ENCODE results near the gene ANKRD24. TPM values are rescaled to one million over a fixed set of nuclear protein-coding genes. Genes with fewer than 3 reads are reported as not detected.
"Not testable (repeated sequence)": the region's sequence is repeated elsewhere in the genome, so short reads cannot be mapped to it uniquely, and the experiment has no call there.

The ANKRD24 gene
- total RNA-seq, 1 donor from 2014 or later, result 0.82 TPM

DNA sequence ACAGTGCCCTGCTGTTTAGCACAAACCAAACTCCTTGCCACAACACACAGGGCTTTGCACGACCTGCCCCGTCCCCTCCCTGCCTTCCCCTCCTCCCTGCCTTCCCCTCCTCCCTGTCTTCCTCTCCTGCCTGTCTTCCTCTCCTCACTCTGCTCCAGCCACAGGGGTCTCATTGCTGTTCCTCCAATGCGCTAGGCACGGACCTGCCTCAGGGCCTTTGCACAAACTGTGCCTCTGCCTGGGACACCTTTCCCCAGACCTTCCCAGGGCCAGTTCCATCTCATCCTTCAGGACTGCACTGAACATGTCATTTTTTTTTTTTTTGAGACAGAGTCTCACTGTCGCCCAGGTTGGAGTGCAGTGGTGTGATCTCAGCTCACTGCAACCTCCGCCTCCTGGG lies 30.9 kb upstream of the ANKRD24 start:
- H3K4me3 Mint-ChIP-seq (ENCODE audit: unreplicated experiment), result no peak overlapping the region
- DNase-seq (ENCODE audit: low spot score), result no peak
- no peaks in the 10 kb centered on the region for H3K4me1 Mint-ChIP-seq (ENCODE audit: unreplicated experiment)
- TF ChIP-seq, protein P1, sequence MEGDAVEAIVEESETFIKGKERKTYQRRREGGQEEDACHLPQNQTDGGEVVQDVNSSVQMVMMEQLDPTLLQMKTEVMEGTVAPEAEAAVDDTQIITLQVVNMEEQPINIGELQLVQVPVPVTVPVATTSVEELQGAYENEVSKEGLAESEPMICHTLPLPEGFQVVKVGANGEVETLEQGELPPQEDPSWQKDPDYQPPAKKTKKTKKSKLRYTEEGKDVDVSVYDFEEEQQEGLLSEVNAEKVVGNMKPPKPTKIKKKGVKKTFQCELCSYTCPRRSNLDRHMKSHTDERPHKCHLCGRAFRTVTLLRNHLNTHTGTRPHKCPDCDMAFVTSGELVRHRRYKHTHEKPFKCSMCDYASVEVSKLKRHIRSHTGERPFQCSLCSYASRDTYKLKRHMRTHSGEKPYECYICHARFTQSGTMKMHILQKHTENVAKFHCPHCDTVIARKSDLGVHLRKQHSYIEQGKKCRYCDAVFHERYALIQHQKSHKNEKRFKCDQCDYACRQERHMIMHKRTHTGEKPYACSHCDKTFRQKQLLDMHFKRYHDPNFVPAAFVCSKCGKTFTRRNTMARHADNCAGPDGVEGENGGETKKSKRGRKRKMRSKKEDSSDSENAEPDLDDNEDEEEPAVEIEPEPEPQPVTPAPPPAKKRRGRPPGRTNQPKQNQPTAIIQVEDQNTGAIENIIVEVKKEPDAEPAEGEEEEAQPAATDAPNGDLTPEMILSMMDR (IDR thresholded peaks at IDR 0.05; ENCODE audit: unreplicated experiment), result no peak
- no peaks in the 10 kb centered on the region for H3K9me3 Mint-ChIP-seq (ENCODE audit: unreplicated experiment)
- no peaks in the 10 kb centered on the region for H3K36me3 Mint-ChIP-seq (ENCODE audit: low read depth, unreplicated experiment)
- peaks cover 4% of the 10 kb centered on the region for H3K27me3 Mint-ChIP-seq (ENCODE audit: unreplicated experiment)
- H3K27ac Mint-ChIP-seq (ENCODE audit: unreplicated experiment), result no peak overlapping the region

DNA sequence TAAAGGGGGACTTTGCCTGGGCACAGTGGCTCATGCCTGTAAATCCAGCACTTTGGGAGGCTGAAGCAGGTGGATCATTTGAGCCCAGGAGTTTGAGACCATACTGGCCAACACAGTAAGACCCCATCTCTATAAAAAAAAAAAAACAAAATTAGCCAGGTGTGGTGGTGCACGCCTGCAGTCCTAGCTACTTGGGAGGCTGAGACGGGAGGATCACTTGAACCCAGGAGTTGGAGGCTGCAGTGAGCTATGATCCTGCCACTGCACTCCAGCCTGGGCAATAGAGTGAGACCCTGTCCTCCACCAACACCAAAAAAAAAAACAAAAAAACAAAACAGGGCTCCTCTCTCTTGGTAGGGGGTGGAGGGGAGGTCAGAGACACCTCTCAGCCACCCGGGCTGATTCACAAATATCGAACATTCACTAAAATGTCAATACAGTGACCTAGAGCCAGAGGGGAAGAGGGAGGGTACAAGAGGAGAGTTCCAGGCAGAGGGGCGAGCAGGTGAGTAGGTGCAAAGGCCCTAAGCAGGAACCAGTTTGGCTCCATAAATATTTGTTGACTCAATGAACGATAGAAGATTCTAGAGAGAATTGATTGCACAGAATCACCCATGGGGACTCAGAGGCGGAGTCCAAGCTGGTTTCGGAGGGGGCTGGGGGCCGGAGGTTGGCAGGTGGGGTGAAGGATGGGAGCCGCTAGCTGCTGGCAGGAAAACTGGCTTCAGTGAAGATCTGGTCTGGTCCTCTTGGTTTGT lies 30.1 kb upstream of the ANKRD24 start:
- Mint-ChIP-seq H3K4me1 (ENCODE audit: unreplicated experiment) (no peaks in the 10 kb centered on the region), H3K27ac (ENCODE audit: unreplicated experiment) (no peak overlapping the region), H3K9me3 (ENCODE audit: unreplicated experiment) (no peaks in the 10 kb centered on the region), H3K27me3 (ENCODE audit: unreplicated experiment) (peaks cover 2% of the 10 kb centered on the region), H3K36me3 (ENCODE audit: low read depth, unreplicated experiment) (no peaks in the 10 kb centered on the region), H3K4me3 (ENCODE audit: unreplicated experiment) (no peak overlapping the region)
- DNase-seq (ENCODE audit: low spot score), result no peak
- TF ChIP-seq, protein P1 (IDR thresholded peaks at IDR 0.05; ENCODE audit: unreplicated experiment), result no peak

DNA sequence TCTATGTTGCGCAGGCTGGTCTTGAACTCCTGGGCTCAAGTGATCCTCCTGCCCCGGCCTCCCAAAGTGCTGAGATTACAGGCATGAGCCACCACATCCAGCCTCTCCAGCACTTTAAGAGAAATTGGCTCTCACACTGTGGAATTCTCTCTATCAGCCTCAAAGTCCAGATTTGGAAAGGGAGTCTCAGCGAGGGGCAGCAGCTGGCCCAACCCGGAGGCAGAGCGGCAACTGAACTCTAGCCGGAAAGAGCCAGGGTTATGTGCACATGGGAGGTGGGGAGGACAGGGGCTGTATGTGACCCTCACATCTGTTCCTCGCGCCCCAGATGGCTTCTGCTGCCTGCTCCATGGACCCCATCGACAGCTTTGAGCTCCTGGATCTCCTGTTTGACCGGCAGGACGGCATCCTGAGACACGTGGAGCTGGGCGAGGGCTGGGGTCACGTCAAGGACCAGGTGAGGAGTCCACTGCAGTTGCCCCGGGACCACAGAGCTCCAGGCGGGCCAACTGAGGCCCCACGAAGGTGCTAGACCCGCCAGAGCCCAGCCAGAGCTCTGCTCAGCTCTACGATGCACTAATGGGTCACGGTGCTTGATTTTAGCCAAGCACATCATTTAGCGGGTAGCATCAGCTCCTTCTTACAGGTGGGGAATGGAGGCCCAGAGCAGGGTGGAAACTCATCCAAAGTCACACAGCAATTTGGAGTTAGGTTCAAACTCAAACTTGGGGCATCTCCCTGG lies 27.7 kb upstream of the ANKRD24 start:
- H3K27ac Mint-ChIP-seq (ENCODE audit: unreplicated experiment), result no peak overlapping the region
- no peak overlapping the region for H3K4me3 Mint-ChIP-seq (ENCODE audit: unreplicated experiment)
- no peaks in the 10 kb centered on the region for H3K36me3 Mint-ChIP-seq (ENCODE audit: low read depth, unreplicated experiment)
- TF ChIP-seq, protein P1 (IDR thresholded peaks at IDR 0.05; ENCODE audit: unreplicated experiment), result no peak
- H3K27me3 Mint-ChIP-seq (ENCODE audit: unreplicated experiment), result peaks cover 2% of the 10 kb centered on the region
- no peaks in the 10 kb centered on the region for H3K9me3 Mint-ChIP-seq (ENCODE audit: unreplicated experiment)
- DNase-seq (ENCODE audit: low spot score), result no peak
- H3K4me1 Mint-ChIP-seq (ENCODE audit: unreplicated experiment), result no peaks in the 10 kb centered on the region

DNA sequence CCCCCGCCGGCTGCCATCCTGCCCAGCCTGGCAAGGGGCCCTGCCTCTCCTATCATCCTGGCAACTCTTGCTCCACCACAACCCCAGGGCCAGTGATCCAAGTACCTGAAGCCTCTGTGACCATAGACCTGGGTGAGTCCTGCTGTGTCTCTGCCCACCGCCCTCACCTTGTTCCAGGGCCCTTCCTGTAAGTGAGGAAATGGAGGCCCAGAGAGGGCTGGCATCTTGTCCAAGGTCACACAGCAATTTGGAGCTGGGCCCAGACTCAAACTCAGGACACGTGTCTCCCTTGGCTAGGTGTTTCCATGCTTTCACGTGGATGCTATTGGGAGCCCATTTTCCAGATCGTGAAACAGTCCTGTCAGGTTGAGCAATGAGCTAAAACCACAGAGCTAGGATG lies 25.3 kb upstream of the ANKRD24 start:
- Mint-ChIP-seq H3K36me3 (ENCODE audit: low read depth, unreplicated experiment) (no peaks in the 10 kb centered on the region), H3K9me3 (ENCODE audit: unreplicated experiment) (no peaks in the 10 kb centered on the region), H3K4me1 (ENCODE audit: unreplicated experiment) (no peaks in the 10 kb centered on the region), H3K4me3 (ENCODE audit: unreplicated experiment) (no peak overlapping the region), H3K27ac (ENCODE audit: unreplicated experiment) (no peak overlapping the region), H3K27me3 (ENCODE audit: unreplicated experiment) (peaks cover 2% of the 10 kb centered on the region)
- no peak for DNase-seq (ENCODE audit: low spot score)
- TF ChIP-seq, protein P1 (IDR thresholded peaks at IDR 0.05; ENCODE audit: unreplicated experiment), result no peak

DNA sequence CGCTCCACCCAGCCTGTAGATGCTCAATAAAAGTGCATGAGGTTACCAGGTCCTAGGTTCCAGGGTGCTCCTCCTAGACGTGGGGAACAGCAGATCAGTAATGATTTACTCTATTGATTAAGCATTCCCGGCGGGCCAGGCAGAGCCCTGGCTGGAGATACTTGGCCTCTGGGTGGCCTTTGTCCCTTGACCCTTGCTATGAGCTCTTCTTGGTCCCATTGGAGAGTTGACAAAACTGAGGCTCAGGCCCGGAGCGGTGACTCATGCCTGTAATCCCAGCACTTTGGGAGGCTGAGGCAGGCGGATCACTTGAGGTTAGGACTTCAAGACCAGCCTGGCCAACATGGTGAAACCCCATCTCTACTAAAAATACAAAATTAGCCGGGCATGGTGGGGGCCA lies 24.5 kb upstream of the ANKRD24 start:
- not testable (repeated sequence) for H3K4me1 Mint-ChIP-seq (ENCODE audit: unreplicated experiment); H3K27ac Mint-ChIP-seq (ENCODE audit: unreplicated experiment); H3K9me3 Mint-ChIP-seq (ENCODE audit: unreplicated experiment); H3K27me3 Mint-ChIP-seq (ENCODE audit: unreplicated experiment); H3K4me3 Mint-ChIP-seq (ENCODE audit: unreplicated experiment); DNase-seq (ENCODE audit: low spot score); H3K36me3 Mint-ChIP-seq (ENCODE audit: low read depth, unreplicated experiment)

Data from endothelial cell (in vitro differentiated cells).